IPS DF 4.7 (cell line): ENCODE results near the gene DHX57.
"Not testable (repeated sequence)": the region's sequence is repeated elsewhere in the genome, so short reads cannot be mapped to it uniquely, and the experiment has no call there.

ENCODE experiments used
- DNase-seq: peaks from one replicate; pipeline ENCODE4 v3.0.0-alpha.2; 2013; ENCODE audit warnings: low spot score; ENCODE audit errors: extremely low read depth

The DHX57 gene

GRCh38 chr2:38797250-38797676 is 78.5 kb downstream of the DHX57 start:
- no peak for DNase-seq

- not testable (repeated sequence) for DNase-seq
These were observed 80.7 kb downstream of the DHX57 start for GRCh38 chr2:38795016-38795415.

- no peak for DNase-seq
These were observed 81.3 kb downstream of the DHX57 start for GRCh38 chr2:38794235-38794946.

GRCh38 chr2:38793511-38793910 is 82.2 kb downstream of the DHX57 start:
- DNase-seq: no peak

GRCh38 chr2:38792751-38793150 is 83.0 kb downstream of the DHX57 start:
- no peak for DNase-seq

GRCh38 chr2:38792321-38792720 is 83.4 kb downstream of the DHX57 start:
- not testable (repeated sequence) for DNase-seq

GRCh38 chr2:38791744-38792143 is 84.0 kb downstream of the DHX57 start:
- DNase-seq: no peak

- no peak for DNase-seq
These were observed 86.0 kb downstream of the DHX57 start for GRCh38 chr2:38789691-38790090.

- no peak for DNase-seq
These were observed 87.4 kb downstream of the DHX57 start for GRCh38 chr2:38788306-38788705.

GRCh38 chr2:38783586-38783985 is 92.1 kb downstream of the DHX57 start:
- DNase-seq: no peak

- no peak for DNase-seq
These were observed 97.0 kb downstream of the DHX57 start for GRCh38 chr2:38778687-38779082.

GRCh38 chr2:38776531-38776930 is 99.2 kb downstream of the DHX57 start:
- no peak for DNase-seq

GRCh38 chr2:38775921-38776225 is 99.9 kb downstream of the DHX57 start:
- DNase-seq: no peak

GRCh38 chr2:38775097-38775920 is 100.4 kb downstream of the DHX57 start:
- no peak for DNase-seq

GRCh38 chr2:38771632-38772031 is 104.1 kb downstream of the DHX57 start:
- DNase-seq: no peak

- DNase-seq: no peak
These were observed 110.2 kb downstream of the DHX57 start for GRCh38 chr2:38765551-38765950.

GRCh38 chr2:38765149-38765548 is 110.6 kb downstream of the DHX57 start:
- DNase-seq: no peak

- DNase-seq: no peak
These were observed 112.0 kb downstream of the DHX57 start for GRCh38 chr2:38763728-38764127.

GRCh38 chr2:38763228-38763627 is 112.5 kb downstream of the DHX57 start:
- DNase-seq: no peak

GRCh38 chr2:38755891-38756290 is 119.8 kb downstream of the DHX57 start:
- not testable (repeated sequence) for DNase-seq

GRCh38 chr2:38754506-38754905 is 121.2 kb downstream of the DHX57 start:
- no peak for DNase-seq

- DNase-seq: no peak
These were observed 121.7 kb downstream of the DHX57 start for GRCh38 chr2:38754049-38754448.
